Activated T-cell treated with anti-CD3 and anti-CD28 coated beads for 24 hours (primary cell): Measurements from ENCODE around the gene TPPP3.

Experiments
- DNase-seq: peaks from one replicate; pipeline ENCODE4 v3.0.0-alpha.2; 2020; ENCODE audit warnings: low read depth

TPPP3 gene

GRCh38 chr16:67393111-67393787 is at the start of gene TPPP3:
Gene TPPP3, minus strand, starts transcription at chr16:67393498. Its CDS starts 2,387 bp downstream, at chr16:67391111.
- no peak for DNase-seq

GRCh38 chr16:67442581-67443255 is 49.4 kb upstream of the TPPP3 start:
- no peak for DNase-seq

GRCh38 chr16:67441907-67442306 is 48.6 kb upstream of the TPPP3 start:
- no peak for DNase-seq

- DNase-seq, result no peak
These were observed 48.0 kb upstream of the TPPP3 start for GRCh38 chr16:67441271-67441753.

GRCh38 chr16:67438824-67439393 is 45.6 kb upstream of the TPPP3 start:
- DNase-seq, result no peak

- no peak for DNase-seq
These were observed 44.9 kb upstream of the TPPP3 start for GRCh38 chr16:67438098-67438791.

- DNase-seq, result no peak
These were observed 44.2 kb upstream of the TPPP3 start for GRCh38 chr16:67437513-67437912.

- no peak for DNase-seq
These were observed 43.4 kb upstream of the TPPP3 start for GRCh38 chr16:67436640-67437193.

GRCh38 chr16:67435758-67436164 is 42.5 kb upstream of the TPPP3 start:
- no peak for DNase-seq

GRCh38 chr16:67433131-67433719 is 39.9 kb upstream of the TPPP3 start:
- no peak for DNase-seq

GRCh38 chr16:67432506-67432890 is 39.2 kb upstream of the TPPP3 start:
- DNase-seq, result no peak

GRCh38 chr16:67431775-67432505 is 38.6 kb upstream of the TPPP3 start:
- no peak for DNase-seq

- DNase-seq, result no peak
These were observed 37.9 kb upstream of the TPPP3 start, which contains the start of gene HSD11B2 for GRCh38 chr16:67430977-67431774. Gene HSD11B2, plus strand, starts transcription at chr16:67431121. Its CDS starts 128 bp downstream, at chr16:67431249.

GRCh38 chr16:67430504-67430976 is 37.2 kb upstream of the TPPP3 start:
- DNase-seq, result no peak

- DNase-seq, result no peak
These were observed 36.7 kb upstream of the TPPP3 start for GRCh38 chr16:67429799-67430503.

GRCh38 chr16:67429053-67429798 is 35.9 kb upstream of the TPPP3 start:
- no peak for DNase-seq

- peak; percentile 45 for DNase-seq
These were observed 34.9 kb upstream of the TPPP3 start for GRCh38 chr16:67428146-67428731.

GRCh38 chr16:67426950-67427349 is 33.7 kb upstream of the TPPP3 start:
- no peak for DNase-seq
